SK-N-SH (cell line): ENCODE results near the gene IL1R2. TPM values are rescaled to one million over a fixed set of nuclear protein-coding genes. Genes with fewer than 3 reads are reported as not detected.

ENCODE experiments used
- CTCF ChIA-PET: fragments of 300-600, 350-600 bp; formaldehyde crosslinking; extraction: SDS; loops from one replicate; lab custom pipeline; 2021; lab: Yijun Ruan, JAX
- POLR2A ChIA-PET: fragments of 350-600 bp; sonication (Branson Sonifier 250); formaldehyde crosslinking; extraction: SDS; loops from one replicate; lab custom pipeline; 2020; ENCODE audit warnings: antibody characterized with exemption, inconsistent platforms; lab: Yijun Ruan, JAX
- DNase-seq: peaks from one replicate; pipeline ENCODE4 v3.0.0; 2012
- H2AFZ ChIP-seq: fragments of 200-600 bp; sonication (generic); 2 replicates; pipeline ENCODE4 v1.8.1; 2016; ENCODE audit warnings: antibody characterized with exemption, mild to moderate bottlenecking, low read depth
- H3F3A ChIP-seq: fragments of 200-600 bp; sonication (generic); replicated peaks from 2 replicates; pipeline ENCODE3; 2016; ENCODE audit warnings: antibody characterized with exemption, mild to moderate bottlenecking; ENCODE audit not compliant: insufficient read depth
- H3K27ac ChIP-seq, 2 experiments: fragments of 200-500 bp in 1 of 2; fragments of 200-600 bp in 1 of 2; sonication (Bioruptor generic) in 1 of 2; sonication (generic), shearing (Covaris generic) in 1 of 2; 2 replicates each; pipeline versions ENCODE4 v1.5.1 to v1.6.1; 2014 to 2016; ENCODE audit warnings: low read depth in 2 of 2, inconsistent platforms in 1 of 2, low read length in 1 of 2, mild to moderate bottlenecking in 1 of 2, mixed read lengths in 1 of 2
- H3K27me3 ChIP-seq: fragments of 200-600 bp; sonication (generic), shearing (Covaris generic); 2 replicates; pipeline ENCODE4 v1.6.1; 2016; ENCODE audit warnings: mixed run types; ENCODE audit not compliant: insufficient read depth
- H3K36me3 ChIP-seq, 2 experiments: fragments of 200-500 bp in 1 of 2; fragments of 200-600 bp in 1 of 2; sonication (Bioruptor generic) in 1 of 2; sonication (generic) in 1 of 2; replicated peaks in 1 of 2; 2 replicates each; pipeline versions ENCODE3 to v1.5.1; 2014 to 2016; ENCODE audit warnings: low read length in 1 of 2, mild to moderate bottlenecking in 1 of 2; ENCODE audit not compliant: insufficient read depth in 2 of 2, control insufficient read depth in 1 of 2
- H3K4me1 ChIP-seq, 2 experiments: fragments of 200-500 bp in 1 of 2; fragments of 200-600 bp in 1 of 2; sonication (Bioruptor generic) in 1 of 2; sonication (generic), shearing (Covaris generic) in 1 of 2; 2 replicates each; pipeline versions ENCODE4 v1.5.1 to v1.6.1; 2014 to 2016; ENCODE audit warnings: low read depth in 1 of 2, low read length in 1 of 2, mixed run types in 1 of 2; ENCODE audit not compliant: insufficient read depth in 2 of 2, control insufficient read depth in 1 of 2
- H3K4me2 ChIP-seq: fragments of 200-600 bp; sonication (generic), shearing (Covaris generic); 2 replicates; pipeline ENCODE4 v1.6.1; 2017; ENCODE audit warnings: mixed run types
- H3K4me3 ChIP-seq, 2 experiments: fragments of 200-500 bp in 1 of 2; fragments of 200-600 bp in 1 of 2; sonication (Bioruptor generic) in 1 of 2; sonication (generic), shearing (Covaris generic) in 1 of 2; 2 replicates each; pipeline versions ENCODE4 v1.5.1 to v1.8.1; 2014 to 2016; ENCODE audit warnings: low read depth in 2 of 2, inconsistent platforms in 1 of 2, low read length in 1 of 2, mild to moderate bottlenecking in 1 of 2, mixed read lengths in 1 of 2, moderate library complexity in 1 of 2
- H3K79me2 ChIP-seq: fragments of 200-600 bp; sonication (generic); 2 replicates; pipeline ENCODE4 v1.8.1; 2017; ENCODE audit warnings: mild to moderate bottlenecking; ENCODE audit not compliant: insufficient read depth
- H3K9ac ChIP-seq: fragments of 200-600 bp; sonication (generic); 2 replicates; pipeline ENCODE4 v1.6.1; 2017; ENCODE audit warnings: mixed run types
- H3K9me2 ChIP-seq: fragments of 200-600 bp; sonication (generic); 2 replicates; pipeline ENCODE4 v1.6.1; 2017; ENCODE audit warnings: mixed run types
- H3K9me3 ChIP-seq: fragments of 200-600 bp; sonication (generic); 2 replicates; pipeline ENCODE4 v1.6.1; 2017; ENCODE audit warnings: mixed run types, mild to moderate bottlenecking, moderate library complexity
- H4K20me1 ChIP-seq: fragments of 200-600 bp; sonication (generic); 2 replicates; pipeline ENCODE4 v1.6.1; 2017; ENCODE audit warnings: mild to moderate bottlenecking, mixed run types; ENCODE audit not compliant: insufficient read depth
- CHD2 ChIP-seq: fragments of 150-350 bp; IDR thresholded peaks from 2 replicates; pipeline ENCODE4 v1.6.1; 2018; ENCODE audit warnings: low read length; ENCODE audit not compliant: partially characterized antibody
- FOSL2 ChIP-seq: IDR thresholded peaks from 2 replicates; pipeline ENCODE4 v1.4.0; 2012; ENCODE audit warnings: low read depth, mild to moderate bottlenecking, moderate library complexity, borderline replicate concordance
- MXI1 ChIP-seq: IDR thresholded peaks from 2 replicates; pipeline ENCODE4 v1.6.1; 2012; ENCODE audit warnings: mild to moderate bottlenecking, low read depth, low read length, improper control_type of control experiment
- NRF1 ChIP-seq: IDR thresholded peaks from 2 replicates; pipeline ENCODE4 v1.6.1; 2012; ENCODE audit warnings: low read depth, mild to moderate bottlenecking, low read length
- RAD21 ChIP-seq: IDR thresholded peaks from 2 replicates; pipeline ENCODE4 v1.6.1; 2012; ENCODE audit warnings: mild to moderate bottlenecking, low read length
- RCOR1 ChIP-seq: fragments of 150-350 bp; IDR thresholded peaks from 2 replicates; pipeline ENCODE4 v1.6.1; 2017; ENCODE audit warnings: antibody characterized with exemption, low read length
- YY1 ChIP-seq: IDR thresholded peaks from 2 replicates; pipeline ENCODE4 v1.4.0; 2012; ENCODE audit warnings: low read depth, mild to moderate bottlenecking
- WGBS: methylation state at CpG from one replicate; pipeline ENCODE4 v1.1.6; 2017; ENCODE audit warnings: low lambda C conversion rate; 5-methylcytosine and 5-hydroxymethylcytosine counted together
- polyA plus RNA-seq, 3 experiments: library from polyadenylated mRNA; depleted of rRNA; stranded (reverse); fragments of >200 nt; gene quantifications; 2 replicates each; pipeline ENCODE4 v1.2.3, GENCODE V29; 2012
- TF ChIP-seq, protein P1 (sequence below): IDR thresholded peaks from 2 replicates; pipeline ENCODE4 v1.4.0; 2012; ENCODE audit warnings: low read depth, borderline replicate concordance

Gene IL1R2
- polyA plus RNA-seq, 1 of the 3 experiments (the other 2 are of a cell fraction) = 0.16 TPM

DNA sequence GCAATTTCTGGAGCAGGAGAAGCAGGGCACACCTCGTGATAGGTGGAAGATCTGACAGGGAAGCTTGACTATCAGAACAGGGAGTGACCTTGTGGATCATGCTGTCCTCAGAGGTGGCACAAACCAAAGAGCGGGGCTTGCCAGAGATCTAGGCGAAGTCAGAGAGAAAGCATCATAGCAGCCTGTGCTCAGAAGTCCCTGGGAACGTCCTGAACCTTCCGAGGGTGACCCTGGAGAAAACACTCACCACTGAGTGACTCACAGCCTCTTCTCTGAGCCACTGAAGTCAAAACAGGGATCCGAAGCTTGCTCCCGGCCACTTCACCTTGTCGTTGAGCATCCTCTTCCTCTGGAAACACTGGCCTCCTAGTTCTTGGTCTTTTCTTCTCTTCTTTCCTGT is 56.7 kb downstream of the IL1R2 start:
- H3K79me2 ChIP-seq = no peaks in the 10 kb centered on the region
- H3K9ac ChIP-seq = no peak overlapping the region
- no peak for DNase-seq
- no peak overlapping the region for H2AFZ ChIP-seq
- no peak for TF ChIP-seq NRF1
- H3K4me3 ChIP-seq = no peak overlapping the region
- no peaks in the 10 kb centered on the region; a peak in 1 of 4 replicates for H3K4me1 ChIP-seq
- no peaks in the 10 kb centered on the region for H3K9me3 ChIP-seq
- H3K36me3 ChIP-seq = no peaks in the 10 kb centered on the region
- H3K27me3 ChIP-seq = no peaks in the 10 kb centered on the region
- no peak overlapping the region for H3K4me2 ChIP-seq
- H4K20me1 ChIP-seq = no peaks in the 10 kb centered on the region
- no peak overlapping the region for H3K27ac ChIP-seq
- POLR2A ChIA-PET = no interaction called here
- CTCF ChIA-PET = no interaction called here
- H3K9me2 ChIP-seq = no peaks in the 10 kb centered on the region
- WGBS = 58% methylated on average over 8 of the region's 8 CpGs
- peaks cover 14% of the 10 kb centered on the region for H3F3A ChIP-seq

DNA sequence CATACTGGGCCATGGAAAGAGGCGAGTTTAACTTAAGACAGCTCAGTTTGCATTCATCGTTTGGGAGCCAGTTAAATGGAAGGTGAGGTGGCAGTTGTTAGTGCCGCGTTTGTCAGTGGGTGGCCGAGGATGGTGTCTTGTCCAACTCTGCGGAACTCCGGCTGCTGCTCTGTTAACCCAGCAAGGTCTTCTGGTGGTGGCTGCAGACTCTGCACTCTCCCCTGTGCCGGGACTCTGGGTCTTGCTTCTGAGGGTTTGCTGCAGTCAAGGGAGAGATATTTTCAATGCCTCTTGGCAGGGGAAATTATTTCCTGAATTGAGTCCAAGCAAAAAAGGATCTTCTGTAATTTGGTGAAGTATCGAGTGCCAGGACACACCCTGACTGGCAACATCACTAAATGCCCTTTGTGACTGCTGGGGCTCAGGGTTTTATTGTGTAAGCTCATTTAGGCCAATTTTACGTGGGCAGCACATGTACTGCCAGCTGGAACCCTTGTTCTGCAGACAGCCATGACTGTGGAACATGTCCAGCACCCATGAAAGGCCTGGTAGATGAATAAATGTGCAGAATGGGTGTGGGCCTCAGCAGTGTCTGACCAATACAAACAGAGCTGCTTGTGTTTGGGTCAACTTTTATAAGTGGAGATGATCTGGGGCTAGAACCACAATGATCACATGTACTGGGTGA is 58.1 kb downstream of the IL1R2 start:
- WGBS = 83% methylated on average over 7 of the region's 10 CpGs
- no peaks in the 10 kb centered on the region for H3K79me2 ChIP-seq
- no peak overlapping the region for H3K4me3 ChIP-seq
- no peak overlapping the region for H2AFZ ChIP-seq
- H3K27me3 ChIP-seq = no peaks in the 10 kb centered on the region
- H3K36me3 ChIP-seq = no peaks in the 10 kb centered on the region
- ChIA-PET CTCF (interaction anchor here (1.8 kb wide), 1 partner anchor 191 kb away, joined by 5 read pairs; no protein-coding TSS in a partner anchor), POLR2A (interaction anchor here (1.5 kb wide), 1 partner anchor 14 kb away, joined by 4 read pairs; no protein-coding TSS in a partner anchor)
- H3K4me1 ChIP-seq = no peaks in the 10 kb centered on the region; a peak in 1 of 4 replicates
- no peak for TF ChIP-seq CHD2
- TF ChIP-seq YY1 = no peak
- TF ChIP-seq, protein P1, sequence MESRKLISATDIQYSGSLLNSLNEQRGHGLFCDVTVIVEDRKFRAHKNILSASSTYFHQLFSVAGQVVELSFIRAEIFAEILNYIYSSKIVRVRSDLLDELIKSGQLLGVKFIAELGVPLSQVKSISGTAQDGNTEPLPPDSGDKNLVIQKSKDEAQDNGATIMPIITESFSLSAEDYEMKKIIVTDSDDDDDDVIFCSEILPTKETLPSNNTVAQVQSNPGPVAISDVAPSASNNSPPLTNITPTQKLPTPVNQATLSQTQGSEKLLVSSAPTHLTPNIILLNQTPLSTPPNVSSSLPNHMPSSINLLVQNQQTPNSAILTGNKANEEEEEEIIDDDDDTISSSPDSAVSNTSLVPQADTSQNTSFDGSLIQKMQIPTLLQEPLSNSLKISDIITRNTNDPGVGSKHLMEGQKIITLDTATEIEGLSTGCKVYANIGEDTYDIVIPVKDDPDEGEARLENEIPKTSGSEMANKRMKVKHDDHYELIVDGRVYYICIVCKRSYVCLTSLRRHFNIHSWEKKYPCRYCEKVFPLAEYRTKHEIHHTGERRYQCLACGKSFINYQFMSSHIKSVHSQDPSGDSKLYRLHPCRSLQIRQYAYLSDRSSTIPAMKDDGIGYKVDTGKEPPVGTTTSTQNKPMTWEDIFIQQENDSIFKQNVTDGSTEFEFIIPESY = no peak
- TF ChIP-seq RAD21 = no peak
- TF ChIP-seq RCOR1 = no peak
- TF ChIP-seq MXI1 = no peak
- no peak for TF ChIP-seq FOSL2
- no peaks in the 10 kb centered on the region for H3K9me2 ChIP-seq
- H4K20me1 ChIP-seq = no peaks in the 10 kb centered on the region
- no peaks in the 10 kb centered on the region for H3K9me3 ChIP-seq
- no peak for DNase-seq
- peak overlapping the region; percentile 40 to 63; a peak in 2 of 4 replicates for H3K27ac ChIP-seq
- no peak overlapping the region for H3K4me2 ChIP-seq
- peaks cover 14% of the 10 kb centered on the region for H3F3A ChIP-seq
- H3K9ac ChIP-seq = no peak overlapping the region
